ENCODE results near the gene PGBD5. TPM values are rescaled to one million over a fixed set of nuclear protein-coding genes. Genes with fewer than 3 reads are reported as not detected.

Gene PGBD5
- polyA plus RNA-seq, 1 donor from 2014 or later = not detected

DNA sequence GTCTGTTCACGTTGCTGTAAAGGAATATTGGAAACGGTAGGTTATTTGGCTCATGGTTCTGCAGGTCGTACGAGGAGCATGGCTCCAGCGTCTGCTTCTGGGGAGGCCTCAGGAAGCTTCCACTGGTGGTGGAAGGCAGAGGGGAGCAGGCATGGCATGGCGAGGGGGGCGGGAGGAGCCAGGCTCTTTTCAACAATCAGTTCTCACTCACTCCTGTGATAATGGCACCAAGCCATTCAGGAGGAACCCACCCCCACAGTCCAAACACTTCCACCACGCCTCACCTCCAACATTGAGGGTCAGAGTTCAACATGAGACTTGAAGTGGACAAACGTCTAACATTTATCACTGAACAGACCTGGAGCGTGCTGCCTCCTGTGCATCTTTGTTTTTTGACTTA, 141.2 kb downstream of the PGBD5 start:
- Mint-ChIP-seq H3K27ac (no peak overlapping the region), H3K36me3 (peaks cover 4% of the 10 kb centered on the region), H3K9me3 (no peaks in the 10 kb centered on the region), H3K4me1 (peaks cover 19 to 38% (median 21%) of the 10 kb centered on the region in 3 donors), H3K4me3 (no peak overlapping the region), H3K27me3 (peaks cover 1% of the 10 kb centered on the region)

GRCh38 chr1:230283678-230284077, 142.5 kb downstream of the PGBD5 start:
- H3K4me1 Mint-ChIP-seq = peaks cover 19 to 39% (median 24%) of the 10 kb centered on the region in 3 donors
- H3K27me3 Mint-ChIP-seq = peaks cover 1% of the 10 kb centered on the region
- peaks cover 9% of the 10 kb centered on the region for H3K36me3 Mint-ChIP-seq
- H3K4me3 Mint-ChIP-seq = peak overlapping the region in 1 of 4 donors; percentile 37
- peak overlapping the region in 1 of 3 donors; percentile 37 for H3K27ac Mint-ChIP-seq
- no peaks in the 10 kb centered on the region for H3K9me3 Mint-ChIP-seq

DNA sequence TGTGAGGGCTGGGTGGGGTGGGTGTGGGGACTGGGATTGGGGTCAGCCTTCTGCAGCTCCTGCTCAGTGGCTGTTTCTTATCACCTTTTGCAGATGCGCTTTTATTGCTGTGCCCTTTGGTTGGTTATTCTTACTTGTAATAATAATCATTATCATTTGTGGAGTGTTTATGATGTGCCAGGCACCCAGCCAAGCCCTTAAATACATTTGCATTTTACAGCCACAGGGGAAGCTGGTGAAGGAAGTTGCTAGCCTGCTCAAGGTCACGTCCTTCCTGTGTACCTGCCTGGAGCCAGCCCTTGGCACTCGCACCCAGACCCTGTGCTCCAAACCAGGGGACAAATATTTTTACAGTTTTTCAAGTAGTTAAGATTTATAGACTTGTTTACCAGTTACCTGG, 144.0 kb downstream of the PGBD5 start:
- Mint-ChIP-seq H3K36me3 (peaks cover 9% of the 10 kb centered on the region), H3K27ac (peak overlapping the region in 2 of 3 donors; percentile 4 to 71), H3K4me1 (peaks cover 21 to 45% (median 28%) of the 10 kb centered on the region in 3 donors), H3K9me3 (no peaks in the 10 kb centered on the region), H3K4me3 (peak overlapping the region in 2 of 4 donors; percentile 68 to 70), H3K27me3 (peaks cover 1% of the 10 kb centered on the region)

DNA sequence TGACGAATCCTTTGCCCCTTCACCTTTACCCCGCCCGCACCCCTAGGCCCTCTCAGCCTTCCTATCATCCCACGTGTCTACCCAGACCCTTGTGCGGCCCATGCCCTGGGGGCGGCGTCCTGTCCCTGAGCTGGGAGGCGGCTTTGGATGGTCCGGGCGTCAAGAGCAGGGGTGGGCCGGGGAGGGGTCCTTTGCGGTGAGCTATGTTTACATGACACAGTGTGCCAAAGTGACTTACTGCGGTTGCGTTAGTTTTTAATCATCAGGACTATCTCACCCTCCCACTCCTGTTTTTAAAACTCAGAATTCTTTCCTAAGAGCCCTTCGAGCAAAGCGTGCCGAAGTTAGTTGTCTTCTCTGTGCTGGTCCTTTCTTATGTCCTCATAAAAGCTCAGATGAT, 144.6 kb downstream of the PGBD5 start:
- H3K9me3 Mint-ChIP-seq = no peaks in the 10 kb centered on the region
- H3K27ac Mint-ChIP-seq = peak overlapping the region in 1 of 3 donors; percentile 46
- peak overlapping the region in 1 of 4 donors; percentile 68 for H3K4me3 Mint-ChIP-seq
- H3K4me1 Mint-ChIP-seq = peaks cover 27 to 51% (median 30%) of the 10 kb centered on the region in 3 donors
- peaks cover 1% of the 10 kb centered on the region for H3K27me3 Mint-ChIP-seq
- H3K36me3 Mint-ChIP-seq = peaks cover 9% of the 10 kb centered on the region

- H3K36me3 Mint-ChIP-seq = peaks cover 9% of the 10 kb centered on the region
- peaks cover 29 to 53% (median 30%) of the 10 kb centered on the region in 3 donors for H3K4me1 Mint-ChIP-seq
- no peak overlapping the region for H3K4me3 Mint-ChIP-seq
- H3K27me3 Mint-ChIP-seq = no peaks in the 10 kb centered on the region
- peak overlapping the region in 1 of 3 donors; percentile 14 for H3K27ac Mint-ChIP-seq
- H3K9me3 Mint-ChIP-seq = no peaks in the 10 kb centered on the region
These were observed 145.2 kb downstream of the PGBD5 start for GRCh38 chr1:230280906-230281413.

DNA sequence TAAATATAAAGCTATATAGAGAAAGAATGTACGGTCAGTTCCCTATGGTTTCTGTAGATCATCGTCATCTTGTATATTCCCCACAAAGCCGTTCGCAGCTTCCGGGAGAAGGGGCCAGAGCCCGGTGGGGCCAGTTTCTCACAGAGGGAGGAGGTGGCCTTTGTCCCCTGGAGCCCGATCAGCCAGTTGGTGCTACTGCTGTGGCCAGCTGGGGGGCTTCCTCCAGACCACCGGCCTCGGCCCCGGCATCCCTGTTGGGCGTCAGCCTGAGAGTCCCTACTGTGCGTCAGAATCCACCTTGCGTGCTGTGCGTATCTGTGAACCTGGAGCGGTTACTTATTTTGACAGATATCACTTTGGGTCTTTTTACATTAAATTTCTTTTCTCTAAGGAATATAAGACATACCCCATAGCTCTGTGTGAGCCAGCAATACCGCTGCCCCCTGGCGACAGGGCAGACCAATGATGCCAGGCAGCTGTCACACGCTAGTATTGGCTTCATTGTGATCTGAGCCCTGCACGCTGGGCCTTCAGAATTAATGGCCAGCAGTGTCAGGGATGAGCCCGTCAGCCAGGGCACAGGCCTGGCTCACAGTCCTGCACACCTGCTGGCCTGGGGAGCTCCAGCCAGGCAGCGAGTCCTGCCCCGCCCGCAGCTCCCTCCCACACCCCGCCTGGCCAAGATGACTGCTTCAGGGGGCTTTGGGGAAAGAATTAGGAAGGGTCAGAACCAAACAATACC, 145.9 kb downstream of the PGBD5 start:
- Mint-ChIP-seq H3K4me1 (peaks cover 29 to 53% (median 30%) of the 10 kb centered on the region in 3 donors), H3K36me3 (peaks cover 9% of the 10 kb centered on the region), H3K9me3 (no peaks in the 10 kb centered on the region), H3K27me3 (no peaks in the 10 kb centered on the region), H3K4me3 (peak overlapping the region in 2 of 4 donors; percentile 22 to 63), H3K27ac (peak overlapping the region in 1 of 3 donors; percentile 43)

DNA sequence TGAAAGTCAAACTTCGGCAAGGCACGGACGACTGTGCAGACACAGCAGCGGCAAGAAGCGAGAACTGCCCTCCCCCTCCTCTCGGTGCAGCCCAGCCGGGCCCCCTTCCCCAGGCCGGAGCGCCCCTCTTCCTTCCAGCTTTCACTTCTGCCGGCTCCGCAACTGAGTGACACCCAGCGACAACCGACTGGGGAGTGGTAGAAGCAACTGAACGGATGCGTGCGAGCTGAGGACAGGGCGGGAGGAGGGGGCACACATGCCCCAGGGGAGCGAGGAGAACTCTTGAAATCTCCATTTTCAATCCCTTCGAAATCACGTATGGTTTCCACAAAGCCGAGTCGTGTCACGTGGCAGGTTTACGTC, 146.6 kb downstream of the PGBD5 start:
- Mint-ChIP-seq H3K36me3 (peaks cover 9% of the 10 kb centered on the region), H3K4me1 (peaks cover 29 to 50% (median 30%) of the 10 kb centered on the region in 3 donors), H3K27me3 (no peaks in the 10 kb centered on the region), H3K27ac (peak overlapping the region in 1 of 3 donors; percentile 43), H3K9me3 (no peaks in the 10 kb centered on the region), H3K4me3 (no peak overlapping the region)

GRCh38 chr1:230278871-230279582, 147.1 kb downstream of the PGBD5 start:
- Mint-ChIP-seq H3K27me3 (no peaks in the 10 kb centered on the region), H3K36me3 (peaks cover 9% of the 10 kb centered on the region), H3K27ac (peak overlapping the region in 1 of 3 donors; percentile 22), H3K4me3 (peak overlapping the region in 1 of 4 donors; percentile 65), H3K9me3 (no peaks in the 10 kb centered on the region), H3K4me1 (peaks cover 29 to 52% (median 31%) of the 10 kb centered on the region in 3 donors)

GRCh38 chr1:230278376-230278775, 147.8 kb downstream of the PGBD5 start:
- H3K27ac Mint-ChIP-seq = peak overlapping the region in 1 of 3 donors; percentile 22
- H3K9me3 Mint-ChIP-seq = no peaks in the 10 kb centered on the region
- peaks cover 28 to 51% (median 33%) of the 10 kb centered on the region in 3 donors for H3K4me1 Mint-ChIP-seq
- no peaks in the 10 kb centered on the region for H3K27me3 Mint-ChIP-seq
- H3K4me3 Mint-ChIP-seq = peak overlapping the region in 1 of 4 donors; percentile 65
- H3K36me3 Mint-ChIP-seq = peaks cover 7% of the 10 kb centered on the region

GRCh38 chr1:230277201-230278025, 148.7 kb downstream of the PGBD5 start:
- Mint-ChIP-seq H3K27me3 (no peaks in the 10 kb centered on the region), H3K9me3 (no peaks in the 10 kb centered on the region), H3K36me3 (peaks cover 7% of the 10 kb centered on the region), H3K4me3 (peak overlapping the region; percentile 0 to 78 (median 32)), H3K4me1 (peaks cover 29 to 47% (median 33%) of the 10 kb centered on the region in 3 donors), H3K27ac (peak overlapping the region in 1 of 3 donors; percentile 75)

DNA sequence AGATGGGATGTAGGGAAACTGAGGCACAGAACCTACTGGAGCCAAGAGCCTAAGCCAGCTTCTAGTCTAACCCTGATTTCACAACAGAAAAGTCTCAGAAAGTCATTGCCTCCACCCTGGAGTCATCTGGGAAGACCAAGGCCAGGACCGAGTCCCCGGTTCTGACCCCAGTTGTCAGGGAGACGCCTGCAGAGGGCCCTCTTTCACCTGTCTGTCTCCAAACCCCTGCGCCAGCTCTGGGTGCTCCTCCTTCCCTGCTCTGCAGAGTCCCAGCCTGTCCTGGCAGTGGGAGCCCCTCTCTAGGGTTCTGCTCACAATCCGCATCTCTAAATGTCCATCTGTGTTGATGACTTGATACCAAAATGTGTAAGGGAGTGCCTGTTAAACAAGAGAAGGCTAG, 149.7 kb downstream of the PGBD5 start:
- H3K4me3 Mint-ChIP-seq = no peak overlapping the region
- no peaks in the 10 kb centered on the region for H3K9me3 Mint-ChIP-seq
- no peaks in the 10 kb centered on the region for H3K27me3 Mint-ChIP-seq
- peaks cover 5% of the 10 kb centered on the region for H3K36me3 Mint-ChIP-seq
- peaks cover 23 to 39% (median 30%) of the 10 kb centered on the region in 3 donors for H3K4me1 Mint-ChIP-seq
- H3K27ac Mint-ChIP-seq = peak overlapping the region in 1 of 3 donors; percentile 75

GRCh38 chr1:230274254-230274653, 151.9 kb downstream of the PGBD5 start:
- H3K27me3 Mint-ChIP-seq = no peaks in the 10 kb centered on the region
- H3K27ac Mint-ChIP-seq = no peak overlapping the region
- H3K4me3 Mint-ChIP-seq = peak overlapping the region in 2 of 4 donors; percentile 53 to 57
- peaks cover 5% of the 10 kb centered on the region for H3K36me3 Mint-ChIP-seq
- no peaks in the 10 kb centered on the region for H3K9me3 Mint-ChIP-seq
- peaks cover 30 to 40% (median 39%) of the 10 kb centered on the region in 3 donors for H3K4me1 Mint-ChIP-seq

DNA sequence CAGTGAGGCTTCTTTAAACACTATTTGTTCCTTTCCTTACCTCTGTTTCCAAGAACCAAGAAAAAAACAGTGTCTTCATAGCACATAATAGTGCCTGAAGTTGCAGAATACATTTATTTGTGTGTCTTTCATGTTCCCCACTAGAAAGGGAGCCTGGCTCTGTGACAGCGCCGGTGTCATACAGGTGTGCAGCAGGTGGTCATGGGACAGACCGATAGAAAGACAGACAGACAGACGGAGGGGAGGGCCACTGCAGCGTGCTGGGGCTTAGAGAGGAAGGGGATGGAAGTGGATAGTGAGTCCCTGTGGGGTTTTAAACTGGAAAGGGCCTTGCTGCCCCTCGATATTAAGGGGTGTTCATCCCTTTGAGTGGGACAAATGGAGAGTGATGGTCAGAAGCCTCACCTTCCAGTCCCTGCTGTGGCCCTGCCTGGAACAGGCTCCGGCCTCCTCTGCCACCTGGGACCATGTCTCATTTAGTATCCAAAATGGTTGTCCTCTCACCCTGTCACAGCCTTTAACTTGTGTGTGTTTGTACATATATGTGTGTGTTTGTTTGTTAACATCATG, 152.9 kb downstream of the PGBD5 start:
- no peaks in the 10 kb centered on the region for H3K9me3 Mint-ChIP-seq
- H3K27me3 Mint-ChIP-seq = no peaks in the 10 kb centered on the region
- peak overlapping the region in 1 of 3 donors; percentile 80 for H3K27ac Mint-ChIP-seq
- H3K4me3 Mint-ChIP-seq = peak overlapping the region in 1 of 4 donors; percentile 17
- no peaks in the 10 kb centered on the region for H3K36me3 Mint-ChIP-seq
- H3K4me1 Mint-ChIP-seq = peaks cover 25 to 32% (median 31%) of the 10 kb centered on the region in 3 donors

GRCh38 chr1:230272557-230272956, 153.6 kb downstream of the PGBD5 start:
- H3K36me3 Mint-ChIP-seq = peaks cover 4% of the 10 kb centered on the region
- peaks cover 25 to 37% (median 30%) of the 10 kb centered on the region in 3 donors for H3K4me1 Mint-ChIP-seq

More at GRCh38 chr1:230272557-230272956, 153.6 kb downstream of the PGBD5 start:
- no peaks in the 10 kb centered on the region for H3K27me3 Mint-ChIP-seq
- H3K9me3 Mint-ChIP-seq = no peaks in the 10 kb centered on the region
- no peak overlapping the region for H3K4me3 Mint-ChIP-seq
- H3K27ac Mint-ChIP-seq = peak overlapping the region in 1 of 3 donors; percentile 80

Data from IgD-negative memory B cell (primary cell).